NT2/D1 (cell line): Measurements from ENCODE around the gene FRMD4A.

Experiments used
- SUZ12 ChIP-seq: IDR thresholded peaks from 2 replicates; pipeline ENCODE4 v1.6.1; 2011; ENCODE audit not compliant: insufficient read length, insufficient read depth; ENCODE audit errors: extremely low read depth
- YY1 ChIP-seq: IDR thresholded peaks from 2 replicates; pipeline ENCODE4 v1.6.1; 2011; ENCODE audit not compliant: insufficient read length, insufficient read depth

GRCh38 chr10:13993673-13994089, 337.0 kb downstream of the FRMD4A start:
- TF ChIP-seq SUZ12 (no peak), YY1 (no peak)
